Brain microvascular endothelial cell (primary cell): ENCODE data around the gene FNDC5.
A peak's percentile ranks its signal among the peaks of the same experiment; 100 is the strongest.

Experiments used
- DNase-seq: peaks from one replicate; pipeline ENCODE4 v3.0.0-alpha.2; 2020
- H3K27ac ChIP-seq: fragments of 250-450 bp; sonication (Bioruptor Pico); 2 replicates; pipeline ENCODE4 v1.5.1; 2020; ENCODE audit warnings: mild to moderate bottlenecking, moderate library complexity
- H3K27me3 ChIP-seq: fragments of 250-450 bp; sonication (Bioruptor Pico); replicated peaks from 2 replicates; pipeline ENCODE4 v1.5.1; 2020; ENCODE audit warnings: mild to moderate bottlenecking
- H3K36me3 ChIP-seq: fragments of 250-450 bp; sonication (Bioruptor Pico); replicated peaks from 2 replicates; pipeline ENCODE4 v1.5.1; 2020; ENCODE audit warnings: mild to moderate bottlenecking
- H3K4me3 ChIP-seq: 2 replicates; pipeline ENCODE4 v1.5.1; 2011; ENCODE audit warnings: low read depth, mild to moderate bottlenecking, control low read depth, low read length, moderate library complexity
- in situ Hi-C: cut with HindIII; loops from 2 replicates; pipeline ENCODE4 v1.10.0; 2017; ENCODE audit warnings: low sequenced_read_pairs, low pct_ligation_motif_present
- TF ChIP-seq, protein P1 (sequence below): IDR thresholded peaks from 2 replicates; pipeline ENCODE4 v1.5.1; 2011; ENCODE audit warnings: low read depth, mild to moderate bottlenecking, moderate library complexity, low read length, control low read depth, inconsistent platforms; ENCODE audit errors: missing control alignments

FNDC5 gene

DNA sequence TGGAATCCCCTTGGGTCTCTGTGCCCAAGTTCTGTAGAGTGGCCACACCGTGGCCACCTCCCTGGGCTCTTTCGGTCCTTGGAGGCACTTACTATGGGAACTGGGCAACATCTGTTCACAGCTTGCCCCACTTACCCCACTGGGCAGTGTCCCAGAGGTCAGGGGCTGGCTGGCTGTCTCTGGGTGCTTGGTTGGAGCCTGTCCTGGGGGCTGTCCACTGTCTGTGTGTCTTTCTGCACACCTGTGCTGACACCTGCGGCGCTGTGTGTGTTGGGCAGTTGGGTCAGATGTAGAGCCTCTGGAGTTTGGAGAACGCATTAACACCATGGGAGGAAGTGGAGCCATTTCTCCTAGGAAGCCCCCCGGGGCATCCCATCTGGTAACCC is 31.8 kb upstream of the FNDC5 start:
- in situ Hi-C loops, result no loop called here
- no peaks in the 10 kb centered on the region for H3K27me3 ChIP-seq
- no peak for DNase-seq
- TF ChIP-seq, protein P1, sequence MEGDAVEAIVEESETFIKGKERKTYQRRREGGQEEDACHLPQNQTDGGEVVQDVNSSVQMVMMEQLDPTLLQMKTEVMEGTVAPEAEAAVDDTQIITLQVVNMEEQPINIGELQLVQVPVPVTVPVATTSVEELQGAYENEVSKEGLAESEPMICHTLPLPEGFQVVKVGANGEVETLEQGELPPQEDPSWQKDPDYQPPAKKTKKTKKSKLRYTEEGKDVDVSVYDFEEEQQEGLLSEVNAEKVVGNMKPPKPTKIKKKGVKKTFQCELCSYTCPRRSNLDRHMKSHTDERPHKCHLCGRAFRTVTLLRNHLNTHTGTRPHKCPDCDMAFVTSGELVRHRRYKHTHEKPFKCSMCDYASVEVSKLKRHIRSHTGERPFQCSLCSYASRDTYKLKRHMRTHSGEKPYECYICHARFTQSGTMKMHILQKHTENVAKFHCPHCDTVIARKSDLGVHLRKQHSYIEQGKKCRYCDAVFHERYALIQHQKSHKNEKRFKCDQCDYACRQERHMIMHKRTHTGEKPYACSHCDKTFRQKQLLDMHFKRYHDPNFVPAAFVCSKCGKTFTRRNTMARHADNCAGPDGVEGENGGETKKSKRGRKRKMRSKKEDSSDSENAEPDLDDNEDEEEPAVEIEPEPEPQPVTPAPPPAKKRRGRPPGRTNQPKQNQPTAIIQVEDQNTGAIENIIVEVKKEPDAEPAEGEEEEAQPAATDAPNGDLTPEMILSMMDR, result no peak
- H3K36me3 ChIP-seq, result no peaks in the 10 kb centered on the region
- H3K27ac ChIP-seq, result no peak overlapping the region
- H3K4me3 ChIP-seq, result no peak overlapping the region

DNA sequence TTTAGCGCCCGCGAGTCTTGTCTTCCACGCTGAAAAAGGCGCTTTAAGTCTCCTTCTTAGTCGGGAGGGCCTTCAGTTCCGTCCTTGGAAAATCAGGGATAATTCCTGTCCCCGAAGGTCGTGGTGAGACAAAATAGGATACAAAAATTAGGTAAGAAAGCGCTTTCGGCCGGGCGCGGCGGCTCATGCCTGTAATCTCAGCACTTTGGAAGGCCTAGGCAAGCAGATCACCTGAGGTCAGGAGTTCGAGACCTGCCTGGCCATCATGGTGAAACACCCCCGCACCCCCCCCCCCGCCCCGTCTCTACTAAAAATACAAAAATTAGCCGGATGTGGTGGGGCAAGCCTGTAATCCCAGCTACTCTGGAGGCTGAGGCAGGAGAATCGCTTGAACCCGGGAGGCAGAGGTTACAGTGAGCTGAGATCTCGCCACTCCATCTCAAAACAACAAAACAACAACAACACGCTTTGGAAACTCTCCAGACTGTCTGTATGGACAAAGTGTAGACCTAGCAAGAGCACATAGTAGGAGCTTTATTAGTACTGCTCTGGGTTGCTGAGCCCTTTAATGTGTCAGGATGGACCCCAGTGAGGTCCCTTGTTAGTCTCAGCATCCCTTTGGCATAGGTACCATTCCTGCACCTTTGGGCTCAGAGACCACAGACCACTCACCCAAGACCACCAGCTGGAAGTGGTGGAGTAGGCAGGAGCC is 31.3 kb upstream of the FNDC5 start:
- no peak overlapping the region for H3K27ac ChIP-seq
- peak overlapping the region; percentile 62 for H3K4me3 ChIP-seq
- DNase-seq, result no peak
- H3K36me3 ChIP-seq, result no peaks in the 10 kb centered on the region
- TF ChIP-seq, protein P1, result no peak
- H3K27me3 ChIP-seq, result no peaks in the 10 kb centered on the region
- in situ Hi-C loops, result no loop called here

DNA sequence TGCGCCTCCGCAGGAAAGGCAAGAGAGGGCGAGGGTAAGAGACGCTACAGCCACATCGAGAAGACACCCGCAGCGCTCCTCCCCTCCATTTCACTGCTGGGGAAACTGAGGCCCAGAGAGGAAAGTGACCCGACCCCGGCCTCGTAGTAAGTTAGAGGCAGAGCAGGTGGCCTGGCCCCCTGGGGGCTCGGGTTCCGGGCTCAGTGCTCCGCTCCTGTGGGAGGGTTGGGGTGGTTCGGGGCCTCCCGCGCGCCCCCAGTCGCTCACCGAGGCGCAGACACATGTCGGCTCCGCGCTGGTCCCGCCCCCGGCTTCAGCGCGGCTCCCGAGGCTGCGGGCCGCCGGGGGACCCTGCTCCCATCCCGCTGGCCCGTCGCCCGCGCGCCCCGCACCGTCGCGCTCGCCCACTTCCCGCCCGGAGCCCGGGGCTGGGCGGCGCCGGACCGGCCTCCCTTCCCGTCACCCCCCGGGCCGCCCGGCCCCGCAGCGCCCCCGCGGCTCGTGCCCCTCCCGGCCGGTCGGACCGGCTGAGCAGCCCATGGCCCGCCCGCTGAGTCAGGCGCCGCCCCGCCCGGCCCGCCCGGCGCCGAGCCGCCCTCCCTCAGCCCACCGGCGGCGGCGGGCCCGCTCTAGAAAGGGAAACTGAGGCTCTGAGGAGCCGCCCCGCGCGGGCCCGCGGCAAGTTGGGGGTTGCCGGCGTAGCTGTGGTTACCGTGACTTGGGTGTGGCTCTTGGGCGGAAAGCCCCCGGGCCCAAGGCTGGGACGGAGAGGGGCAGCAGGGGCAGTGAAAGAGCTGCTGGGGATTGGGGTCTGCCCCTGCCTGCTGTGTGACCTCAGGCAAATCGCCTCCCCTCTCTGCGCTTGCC is 30.5 kb upstream of the FNDC5 start, which contains the start of gene TMEM54:
TMEM54 (minus strand) TSS at position 434 of the 867 bp plus-strand sequence; CDS start at position 283, 151 bp downstream.
- in situ Hi-C loops, result no loop called here
- TF ChIP-seq, protein P1, result peak; percentile 3
- peak within 1 kb of the TSS; percentile 62 for H3K4me3 ChIP-seq
- no peak within 1 kb of the TSS for H3K27ac ChIP-seq
- H3K36me3 ChIP-seq, result no peaks in the 10 kb centered on the region
- no peaks in the 10 kb centered on the region for H3K27me3 ChIP-seq
- DNase-seq, result no peak

DNA sequence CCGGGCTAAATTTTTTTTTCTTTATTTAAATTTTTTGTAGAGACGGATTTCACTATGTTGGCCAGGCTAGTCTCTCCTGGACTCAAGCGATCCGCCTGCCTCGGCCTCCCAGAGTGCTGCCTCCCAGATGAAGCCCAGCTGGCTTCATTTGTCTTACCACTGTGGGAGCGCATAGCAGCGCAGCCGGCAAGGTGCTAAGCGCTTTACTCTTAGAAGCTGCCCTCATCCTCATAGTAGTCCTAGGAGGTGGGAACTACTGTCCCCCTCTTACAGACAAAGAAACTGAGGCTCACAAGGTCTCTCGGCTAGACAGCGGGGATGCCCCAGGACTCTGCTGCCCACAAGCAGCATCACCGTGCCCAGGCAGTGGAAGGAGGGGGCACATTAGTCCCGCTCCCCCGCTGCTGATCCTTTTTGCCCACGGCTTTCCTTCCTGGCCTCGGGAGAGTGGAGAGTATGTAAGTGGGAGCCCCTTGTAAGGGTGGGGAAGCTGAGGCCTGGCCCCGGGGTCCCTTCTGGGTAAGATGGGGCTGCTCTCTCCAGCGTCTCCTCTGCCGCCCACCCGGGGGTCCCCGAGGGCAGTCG is 29.8 kb upstream of the FNDC5 start:
- no peak for DNase-seq
- no peaks in the 10 kb centered on the region for H3K36me3 ChIP-seq
- H3K4me3 ChIP-seq, result peak overlapping the region; percentile 58
- no peaks in the 10 kb centered on the region for H3K27me3 ChIP-seq
- in situ Hi-C loops, result no loop called here
- no peak overlapping the region for H3K27ac ChIP-seq
- TF ChIP-seq, protein P1, result no peak

DNA sequence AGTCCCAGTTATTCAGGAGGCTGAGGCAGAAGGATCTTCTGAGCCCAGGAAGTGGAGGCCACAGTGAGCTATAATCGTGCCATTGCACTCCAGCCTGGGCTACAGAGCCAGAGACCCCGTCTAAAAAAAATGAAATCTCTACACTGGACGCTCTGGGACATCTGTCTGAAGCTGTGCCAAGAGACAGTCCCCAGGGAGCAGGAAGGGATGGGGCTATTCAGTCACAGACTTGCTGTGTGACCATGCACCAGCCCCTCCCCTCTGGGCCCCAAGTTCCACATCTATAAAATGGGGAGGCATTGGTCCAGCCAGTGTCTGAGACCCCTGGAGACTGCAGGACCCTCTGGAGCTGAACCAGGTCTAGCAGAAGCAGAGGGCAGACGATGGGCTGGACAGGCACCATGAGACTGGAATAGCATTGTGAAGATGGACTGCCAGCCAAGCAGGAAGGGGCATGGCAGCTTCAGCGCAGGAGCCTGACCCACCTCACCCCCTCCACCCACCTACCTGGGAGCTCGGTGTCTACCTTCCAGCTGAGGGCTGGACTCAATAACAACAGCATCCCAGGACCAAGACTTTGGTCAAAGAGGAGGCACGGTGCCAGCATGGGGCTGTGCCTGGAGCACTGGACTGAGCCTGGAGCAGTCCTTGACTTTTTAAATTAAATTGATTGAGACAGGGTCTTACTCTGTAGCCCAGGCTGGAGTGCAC is 29.0 kb upstream of the FNDC5 start:
- Histone ChIP-seq H3K36me3 (no peaks in the 10 kb centered on the region), H3K27ac (no peak overlapping the region), H3K4me3 (no peak overlapping the region), H3K27me3 (no peaks in the 10 kb centered on the region)
- TF ChIP-seq, protein P1, result no peak
- DNase-seq, result no peak
- in situ Hi-C loops, result no loop called here
